Measurements from ENCODE around the gene OTUD4. TPM values are rescaled to one million over a fixed set of nuclear protein-coding genes. Genes with fewer than 3 reads are reported as not detected.

OTUD4 gene
- total and polyA plus RNA-seq, 9 of the 15 experiments (the other 6 are each of a cell fraction or from before 2014, with no cell fraction given) = 4.2 to 29.0 (median 24.8) TPM

GRCh38 chr4:145180298-145181090 is at the start of gene OTUD4 (continued):
- TF ChIP-seq HINFP (tag; conservative IDR thresholded peaks at IDR 0.05; ENCODE audit: low read depth) = no peak
- TF ChIP-seq, protein P1, sequence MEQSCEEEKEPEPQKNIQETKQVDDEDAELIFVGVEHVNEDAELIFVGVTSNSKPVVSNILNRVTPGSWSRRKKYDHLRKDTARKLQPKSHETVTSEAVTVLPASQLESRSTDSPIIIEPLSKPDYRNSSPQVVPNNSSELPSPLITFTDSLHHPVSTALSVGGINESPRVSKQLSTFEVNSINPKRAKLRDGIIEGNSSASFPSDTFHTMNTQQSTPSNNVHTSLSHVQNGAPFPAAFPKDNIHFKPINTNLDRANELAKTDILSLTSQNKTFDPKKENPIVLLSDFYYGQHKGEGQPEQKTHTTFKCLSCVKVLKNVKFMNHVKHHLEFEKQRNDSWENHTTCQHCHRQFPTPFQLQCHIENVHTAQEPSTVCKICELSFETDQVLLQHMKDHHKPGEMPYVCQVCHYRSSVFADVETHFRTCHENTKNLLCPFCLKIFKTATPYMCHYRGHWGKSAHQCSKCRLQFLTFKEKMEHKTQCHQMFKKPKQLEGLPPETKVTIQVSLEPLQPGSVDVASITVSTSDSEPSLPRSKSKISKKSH (CRISPR knock-in tag; IDR thresholded peaks at IDR 0.05) = no peak
- no peak for TF ChIP-seq ZNF140 (CRISPR knock-in tag; IDR thresholded peaks at IDR 0.05)
- no peak for TF ChIP-seq SP1 (CRISPR knock-in tag; IDR thresholded peaks at IDR 0.05)
- TF ChIP-seq, protein P2, sequence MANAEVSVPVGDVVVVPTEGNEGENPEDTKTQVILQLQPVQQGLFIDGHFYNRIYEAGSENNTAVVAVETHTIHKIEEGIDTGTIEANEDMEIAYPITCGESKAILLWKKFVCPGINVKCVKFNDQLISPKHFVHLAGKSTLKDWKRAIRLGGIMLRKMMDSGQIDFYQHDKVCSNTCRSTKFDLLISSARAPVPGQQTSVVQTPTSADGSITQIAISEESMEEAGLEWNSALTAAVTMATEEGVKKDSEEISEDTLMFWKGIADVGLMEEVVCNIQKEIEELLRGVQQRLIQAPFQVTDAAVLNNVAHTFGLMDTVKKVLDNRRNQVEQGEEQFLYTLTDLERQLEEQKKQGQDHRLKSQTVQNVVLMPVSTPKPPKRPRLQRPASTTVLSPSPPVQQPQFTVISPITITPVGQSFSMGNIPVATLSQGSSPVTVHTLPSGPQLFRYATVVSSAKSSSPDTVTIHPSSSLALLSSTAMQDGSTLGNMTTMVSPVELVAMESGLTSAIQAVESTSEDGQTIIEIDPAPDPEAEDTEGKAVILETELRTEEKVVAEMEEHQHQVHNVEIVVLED (CRISPR knock-in tag; IDR thresholded peaks at IDR 0.05) = peak; percentile 90
- TF ChIP-seq, protein P3, sequence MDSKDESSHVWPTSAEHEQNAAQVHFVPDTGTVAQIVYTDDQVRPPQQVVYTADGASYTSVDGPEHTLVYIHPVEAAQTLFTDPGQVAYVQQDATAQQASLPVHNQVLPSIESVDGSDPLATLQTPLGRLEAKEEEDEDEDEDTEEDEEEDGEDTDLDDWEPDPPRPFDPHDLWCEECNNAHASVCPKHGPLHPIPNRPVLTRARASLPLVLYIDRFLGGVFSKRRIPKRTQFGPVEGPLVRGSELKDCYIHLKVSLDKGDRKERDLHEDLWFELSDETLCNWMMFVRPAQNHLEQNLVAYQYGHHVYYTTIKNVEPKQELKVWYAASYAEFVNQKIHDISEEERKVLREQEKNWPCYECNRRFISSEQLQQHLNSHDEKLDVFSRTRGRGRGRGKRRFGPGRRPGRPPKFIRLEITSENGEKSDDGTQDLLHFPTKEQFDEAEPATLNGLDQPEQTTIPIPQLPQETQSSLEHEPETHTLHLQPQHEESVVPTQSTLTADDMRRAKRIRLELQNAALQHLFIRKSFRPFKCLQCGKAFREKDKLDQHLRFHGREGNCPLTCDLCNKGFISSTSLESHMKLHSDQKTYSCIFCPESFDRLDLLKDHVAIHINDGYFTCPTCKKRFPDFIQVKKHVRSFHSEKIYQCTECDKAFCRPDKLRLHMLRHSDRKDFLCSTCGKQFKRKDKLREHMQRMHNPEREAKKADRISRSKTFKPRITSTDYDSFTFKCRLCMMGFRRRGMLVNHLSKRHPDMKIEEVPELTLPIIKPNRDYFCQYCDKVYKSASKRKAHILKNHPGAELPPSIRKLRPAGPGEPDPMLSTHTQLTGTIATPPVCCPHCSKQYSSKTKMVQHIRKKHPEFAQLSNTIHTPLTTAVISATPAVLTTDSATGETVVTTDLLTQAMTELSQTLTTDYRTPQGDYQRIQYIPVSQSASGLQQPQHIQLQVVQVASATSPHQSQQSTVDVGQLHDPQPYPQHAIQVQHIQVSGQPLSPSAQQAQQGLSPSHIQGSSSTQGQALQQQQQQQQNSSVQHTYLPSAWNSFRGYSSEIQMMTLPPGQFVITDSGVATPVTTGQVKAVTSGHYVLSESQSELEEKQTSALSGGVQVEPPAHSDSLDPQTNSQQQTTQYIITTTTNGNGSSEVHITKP (IDR thresholded peaks at IDR 0.05; ENCODE audit: partially characterized antibody) = peak; percentile 36
- TF ChIP-seq ZNF436 (CRISPR knock-in tag; IDR thresholded peaks at IDR 0.05) = no peak
- no peak for TF ChIP-seq ZNF778 (CRISPR knock-in tag; IDR thresholded peaks at IDR 0.05)
- no peak for TF ChIP-seq ZNF184 (CRISPR knock-in tag; IDR thresholded peaks at IDR 0.05)
- TF ChIP-seq CBFB (CRISPR knock-in tag; IDR thresholded peaks at IDR 0.05) = no peak
- no peak for TF ChIP-seq ZNF124 (CRISPR knock-in tag; IDR thresholded peaks at IDR 0.05)
- no peak for TF ChIP-seq STAG1 (CRISPR knock-in tag; IDR thresholded peaks at IDR 0.05; ENCODE audit: borderline replicate concordance)
- TF ChIP-seq, protein P4, sequence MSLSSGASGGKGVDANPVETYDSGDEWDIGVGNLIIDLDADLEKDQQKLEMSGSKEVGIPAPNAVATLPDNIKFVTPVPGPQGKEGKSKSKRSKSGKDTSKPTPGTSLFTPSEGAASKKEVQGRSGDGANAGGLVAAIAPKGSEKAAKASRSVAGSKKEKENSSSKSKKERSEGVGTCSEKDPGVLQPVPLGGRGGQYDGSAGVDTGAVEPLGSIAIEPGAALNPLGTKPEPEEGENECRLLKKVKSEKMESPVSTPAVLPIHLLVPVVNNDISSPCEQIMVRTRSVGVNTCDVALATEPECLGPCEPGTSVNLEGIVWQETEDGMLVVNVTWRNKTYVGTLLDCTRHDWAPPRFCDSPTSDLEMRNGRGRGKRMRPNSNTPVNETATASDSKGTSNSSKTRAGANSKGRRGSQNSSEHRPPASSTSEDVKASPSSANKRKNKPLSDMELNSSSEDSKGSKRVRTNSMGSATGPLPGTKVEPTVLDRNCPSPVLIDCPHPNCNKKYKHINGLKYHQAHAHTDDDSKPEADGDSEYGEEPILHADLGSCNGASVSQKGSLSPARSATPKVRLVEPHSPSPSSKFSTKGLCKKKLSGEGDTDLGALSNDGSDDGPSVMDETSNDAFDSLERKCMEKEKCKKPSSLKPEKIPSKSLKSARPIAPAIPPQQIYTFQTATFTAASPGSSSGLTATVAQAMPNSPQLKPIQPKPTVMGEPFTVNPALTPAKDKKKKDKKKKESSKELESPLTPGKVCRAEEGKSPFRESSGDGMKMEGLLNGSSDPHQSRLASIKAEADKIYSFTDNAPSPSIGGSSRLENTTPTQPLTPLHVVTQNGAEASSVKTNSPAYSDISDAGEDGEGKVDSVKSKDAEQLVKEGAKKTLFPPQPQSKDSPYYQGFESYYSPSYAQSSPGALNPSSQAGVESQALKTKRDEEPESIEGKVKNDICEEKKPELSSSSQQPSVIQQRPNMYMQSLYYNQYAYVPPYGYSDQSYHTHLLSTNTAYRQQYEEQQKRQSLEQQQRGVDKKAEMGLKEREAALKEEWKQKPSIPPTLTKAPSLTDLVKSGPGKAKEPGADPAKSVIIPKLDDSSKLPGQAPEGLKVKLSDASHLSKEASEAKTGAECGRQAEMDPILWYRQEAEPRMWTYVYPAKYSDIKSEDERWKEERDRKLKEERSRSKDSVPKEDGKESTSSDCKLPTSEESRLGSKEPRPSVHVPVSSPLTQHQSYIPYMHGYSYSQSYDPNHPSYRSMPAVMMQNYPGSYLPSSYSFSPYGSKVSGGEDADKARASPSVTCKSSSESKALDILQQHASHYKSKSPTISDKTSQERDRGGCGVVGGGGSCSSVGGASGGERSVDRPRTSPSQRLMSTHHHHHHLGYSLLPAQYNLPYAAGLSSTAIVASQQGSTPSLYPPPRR (CRISPR knock-in tag; IDR thresholded peaks at IDR 0.05; ENCODE audit: borderline replicate concordance) = no peak

All from K562 (cell line).